H1 (cell line): ENCODE results near the gene OR14K1. TPM values are rescaled to one million over a fixed set of nuclear protein-coding genes. Genes with fewer than 3 reads are reported as not detected.

Source experiments
- CTCF ChIA-PET: fragments of 300-600 bp; sonication (Branson Sonifier 250); formaldehyde crosslinking; loops from one replicate; lab custom pipeline; 2021; ENCODE audit not compliant: partially characterized antibody; lab: Charles Lee
- POLR2A ChIA-PET: fragments of 300-600 bp; sonication (Branson Sonifier 250); formaldehyde crosslinking; loops from one replicate; lab custom pipeline; 2021; ENCODE audit warnings: inconsistent platforms; ENCODE audit not compliant: partially characterized antibody; lab: Charles Lee
- DNase-seq, 2 experiments: peaks; one replicate each; pipeline versions ENCODE4 v3.0.0 to v3.0.0-alpha.2; 2010 to 2022; ENCODE audit warnings: low spot score in 2 of 2, low read depth in 1 of 2, mixed read lengths in 1 of 2
- FAIRE-seq: peaks from 2 replicates; lab custom pipeline; 2011; peaks lifted over from hg19 to GRCh38; lab: Jason Lieb, UNC
- H2AFZ ChIP-seq: 2 replicates; pipeline ENCODE4 v1.8.1; 2012; ENCODE audit warnings: low read length, inconsistent platforms
- H2AK5ac ChIP-seq: 2 replicates; pipeline ENCODE4 v1.6.1; 2013; ENCODE audit warnings: low read depth, low read length
- H2BK120ac ChIP-seq: replicated peaks from 2 replicates; pipeline ENCODE3; 2013; ENCODE audit warnings: low read depth, low read length, inconsistent platforms
- H2BK12ac ChIP-seq: 2 replicates; pipeline ENCODE4 v1.6.1; 2013; ENCODE audit warnings: low read depth, low read length
- H2BK15ac ChIP-seq: 2 replicates; pipeline ENCODE4 v1.6.1; 2013; ENCODE audit warnings: low read length
- H2BK20ac ChIP-seq: 2 replicates; pipeline ENCODE4 v1.6.1; 2013; ENCODE audit warnings: low read length
- H2BK5ac ChIP-seq: 2 replicates; pipeline ENCODE4 v1.6.1; 2013; ENCODE audit warnings: low read depth, low read length
- H3K14ac ChIP-seq: 2 replicates; pipeline ENCODE4 v1.6.1; 2013; ENCODE audit warnings: inconsistent platforms; ENCODE audit not compliant: insufficient read length
- H3K18ac ChIP-seq: 2 replicates; pipeline ENCODE4 v1.6.1; 2013; ENCODE audit warnings: low read length; ENCODE audit errors: extremely low read depth
- H3K23ac ChIP-seq: 2 replicates; pipeline ENCODE4 v1.6.1; 2013; ENCODE audit warnings: inconsistent platforms; ENCODE audit not compliant: insufficient read length
- H3K23me2 ChIP-seq: 2 replicates; pipeline ENCODE4 v1.6.1; 2013; ENCODE audit warnings: low read depth, low read length
- H3K27ac ChIP-seq: 2 replicates; pipeline ENCODE4 v1.6.1; 2011; ENCODE audit warnings: low read depth, low read length, inconsistent platforms
- H3K27me3 ChIP-seq, 4 experiments: replicated peaks in 1 of 4; 1 replicate in 1 of 4; 2 replicates in 3 of 4; pipeline versions ENCODE4 v1.6.1 to v1.8.1; 2011 to 2013; ENCODE audit warnings: low read length in 3 of 4, mild to moderate bottlenecking in 3 of 4, inconsistent platforms in 2 of 4, mixed read lengths in 2 of 4, moderate library complexity in 1 of 4; ENCODE audit not compliant: control insufficient read depth in 3 of 4, insufficient read depth in 3 of 4; ENCODE audit errors: extremely low read depth in 1 of 4
- H3K36me3 ChIP-seq, 4 experiments: 2 replicates each; pipeline versions ENCODE4 v1.6.1 to v1.8.1; 2011 to 2013; ENCODE audit warnings: mild to moderate bottlenecking in 4 of 4, low read length in 3 of 4, moderate library complexity in 2 of 4, control low read depth in 1 of 4, inconsistent platforms in 1 of 4; ENCODE audit not compliant: insufficient read depth in 4 of 4, control insufficient read depth in 2 of 4
- H3K4ac ChIP-seq: replicated peaks from 2 replicates; pipeline ENCODE3; 2013; ENCODE audit warnings: low read length, low read depth, mixed read lengths, inconsistent platforms; ENCODE audit not compliant: insufficient read length
- H3K4me1 ChIP-seq, 4 experiments: replicated peaks in 1 of 4; 1 replicate in 1 of 4; 2 replicates in 3 of 4; pipeline versions ENCODE4 v1.6.1 to v1.8.1; 2011 to 2013; ENCODE audit warnings: low read length in 3 of 4, inconsistent platforms in 2 of 4, mixed read lengths in 1 of 4; ENCODE audit not compliant: insufficient read depth in 4 of 4, control insufficient read depth in 3 of 4
- H3K4me2 ChIP-seq, 2 experiments: 2 replicates each; pipeline versions ENCODE4 v1.6.1 to v1.8.1; 2011 to 2013; ENCODE audit warnings: low read depth in 2 of 2, low read length in 2 of 2, control low read depth in 1 of 2, inconsistent platforms in 1 of 2, mild to moderate bottlenecking in 1 of 2; ENCODE audit not compliant: insufficient read depth in 1 of 2
- H3K4me3 ChIP-seq, 4 experiments: fragments of 200-600, 300-600 bp in 1 of 4; sonication (generic), shearing (Covaris generic), sonication (Bioruptor Twin) in 1 of 4; 2 replicates each; pipeline versions ENCODE4 v1.5.1 to v1.8.1; 2011 to 2016; ENCODE audit warnings: low read length in 4 of 4, low read depth in 3 of 4, control low read depth in 2 of 4, inconsistent platforms in 2 of 4, mild to moderate bottlenecking in 2 of 4, mixed read lengths in 1 of 4, moderate library complexity in 1 of 4; ENCODE audit not compliant: insufficient read depth in 2 of 4; ENCODE audit errors: extremely low read depth in 1 of 4
- H3K56ac ChIP-seq: replicated peaks from 2 replicates; pipeline ENCODE3; 2013; ENCODE audit warnings: low read depth, mild to moderate bottlenecking, mixed read lengths, low read length, inconsistent platforms; ENCODE audit not compliant: insufficient read length
- H3K79me1 ChIP-seq: 2 replicates; pipeline ENCODE4 v1.6.1; 2013; ENCODE audit warnings: low read depth, low read length, control low read depth
- H3K79me2 ChIP-seq, 2 experiments: 2 replicates each; pipeline versions ENCODE4 v1.6.1 to v1.8.1; 2012 to 2013; ENCODE audit warnings: low read length in 2 of 2, mild to moderate bottlenecking in 2 of 2, inconsistent platforms in 1 of 2; ENCODE audit not compliant: insufficient read depth in 2 of 2, control insufficient read depth in 1 of 2
- H3K9ac ChIP-seq, 4 experiments: replicated peaks in 1 of 4; 1 replicate in 1 of 4; 2 replicates in 3 of 4; pipeline versions ENCODE4 v1.6.1 to v1.8.1; 2011 to 2013; ENCODE audit warnings: low read depth in 3 of 4, low read length in 3 of 4, control low read depth in 2 of 4, mild to moderate bottlenecking in 2 of 4, moderate library complexity in 2 of 4, inconsistent platforms in 1 of 4; ENCODE audit errors: extremely low read depth in 1 of 4
- H3K9me3 ChIP-seq, 2 experiments: 2 replicates each; pipeline versions ENCODE4 v1.6.1 to v1.8.1; 2012 to 2013; ENCODE audit warnings: mild to moderate bottlenecking in 2 of 2, moderate library complexity in 2 of 2, control low read depth in 1 of 2, inconsistent platforms in 1 of 2, low read depth in 1 of 2, low read length in 1 of 2, mixed read lengths in 1 of 2; ENCODE audit not compliant: insufficient read depth in 2 of 2
- H4K20me1 ChIP-seq, 2 experiments: replicated peaks in 1 of 2; 2 replicates each; pipeline versions ENCODE3 to v1.8.1; 2011 to 2013; ENCODE audit warnings: inconsistent platforms in 2 of 2, low read length in 2 of 2, mild to moderate bottlenecking in 1 of 2; ENCODE audit not compliant: insufficient read depth in 2 of 2, control insufficient read depth in 1 of 2
- H4K5ac ChIP-seq: 2 replicates; pipeline ENCODE4 v1.6.1; 2013; ENCODE audit warnings: low read length, low read depth, mixed read lengths, inconsistent platforms; ENCODE audit not compliant: insufficient read length
- H4K8ac ChIP-seq: 2 replicates; pipeline ENCODE4 v1.8.0; 2013; ENCODE audit warnings: mild to moderate bottlenecking, moderate library complexity, low read length, inconsistent platforms; ENCODE audit not compliant: insufficient read depth; ENCODE audit errors: extremely low read depth
- H4K91ac ChIP-seq: replicated peaks from 2 replicates; pipeline ENCODE3; 2013; ENCODE audit warnings: low read length, mixed read lengths, inconsistent platforms; ENCODE audit not compliant: insufficient read length
- CBX5 ChIP-seq: fragments of 300-800, 300-1000 bp; sonication (generic); IDR thresholded peaks from 2 replicates; pipeline ENCODE4 v1.7.1; 2016; ENCODE audit warnings: antibody characterized with exemption, low read length, low read depth
- EZH2 ChIP-seq: fragments of 200-600 bp; sonication (generic); IDR thresholded peaks from 2 replicates; pipeline ENCODE4 v1.7.1; 2012; ENCODE audit warnings: low read depth, mild to moderate bottlenecking, moderate library complexity, low read length, inconsistent platforms; ENCODE audit not compliant: severe bottlenecking
- GTF2F1 ChIP-seq: IDR thresholded peaks from 2 replicates; pipeline ENCODE4 v1.6.1; 2012; ENCODE audit warnings: low read depth, low read length, improper control_type of control experiment, borderline replicate concordance
- HDAC2 ChIP-seq, 2 experiments: fragments of 300-600 bp in 1 of 2; sonication (generic) in 1 of 2; IDR thresholded peaks; 2 replicates each; pipeline ENCODE4 v1.6.1; 2011 to 2012; ENCODE audit warnings: low read depth in 2 of 2, low read length in 2 of 2, mild to moderate bottlenecking in 2 of 2, moderate library complexity in 2 of 2, borderline replicate concordance in 1 of 2, inconsistent platforms in 1 of 2
- KDM4A ChIP-seq: IDR thresholded peaks from one replicate; pipeline ENCODE4 v1.7.1; 2012; ENCODE audit warnings: low read depth, mild to moderate bottlenecking, moderate library complexity, low read length, inconsistent platforms; ENCODE audit not compliant: severe bottlenecking
- POLR2A ChIP-seq, 2 experiments: IDR thresholded peaks; 1 replicate in 1 of 2; 2 replicates in 1 of 2; pipeline ENCODE4 v1.6.1; 2011; ENCODE audit warnings: low read depth in 2 of 2, low read length in 2 of 2, mild to moderate bottlenecking in 2 of 2; ENCODE audit errors: control extremely low read depth in 1 of 2
- RNF2 ChIP-seq: fragments of 200-900, 300-1000 bp; sonication (generic); IDR thresholded peaks from 2 replicates; pipeline ENCODE4 v1.7.1; 2016; ENCODE audit warnings: borderline replicate concordance, low read depth, mild to moderate bottlenecking, antibody characterized with exemption, low read length; ENCODE audit not compliant: poor library complexity, severe bottlenecking; ENCODE audit errors: missing control alignments
- WGBS, 2 experiments: shearing (Covaris generic) in 1 of 2; methylation state at CpG; one replicate each; pipeline versions ENCODE4 v1.1.6 to v1.1.7; 2013 to 2015; ENCODE audit warnings: low lambda C conversion rate in 2 of 2, mixed read lengths in 2 of 2, inconsistent platforms in 1 of 2, low coverage in 1 of 2, missing lambda C conversion rate in 1 of 2; ENCODE audit not compliant: insufficient replicate concordance in 2 of 2, insufficient coverage in 1 of 2, insufficient read length in 1 of 2; ENCODE audit errors: extremely low coverage in 1 of 2, missing lambda C conversion rate in 1 of 2; 5-methylcytosine and 5-hydroxymethylcytosine counted together
- polyA plus RNA-seq, 7 experiments: library from polyadenylated mRNA; depleted of rRNA in 3 of 7; stranded (reverse) in 5 of 7; unstranded in 2 of 7; fragments of >200 nt in 5 of 7; fragments of 200-250 nt in 2 of 7; gene quantifications; 1 replicate in 5 of 7; 2 replicates in 1 of 7; 4 replicates in 1 of 7; pipeline versions ENCODE4 v1.2.1 to v1.2.3, GENCODE V29; 2011 to 2013; ENCODE audit warnings: missing spikeins in 2 of 7, mixed read lengths in 2 of 7
- total RNA-seq: library from RNA; stranded (reverse); fragmentation: NEBNext Ultra II Directional; extraction: Animal tissue kit (Norgen Biotek cat#: 25700); gene quantifications from 2 replicates; pipeline ENCODE4 v1.2.1, GENCODE V29; 2021

The OR14K1 gene
- total and polyA plus RNA-seq, 2 of the 8 experiments (the other 6 are each of a cell fraction or from before 2014, with no cell fraction given) = not detected

GRCh38 chr1:247740721-247741120, 2.3 kb downstream of the OR14K1 start:
- Histone ChIP-seq H2BK12ac (no peak overlapping the region), H4K20me1 (no peaks in the 10 kb centered on the region), H3K79me1 (no peaks in the 10 kb centered on the region), H3K79me2 (no peaks in the 10 kb centered on the region), H3K23me2 (no peaks in the 10 kb centered on the region), H4K5ac (no peak overlapping the region), H2BK120ac (no peak overlapping the region), H3K36me3 (no peaks in the 10 kb centered on the region), H3K9me3 (peaks cover 58 to 64% of the 10 kb centered on the region in 2 experiments), H3K23ac (no peak overlapping the region), H3K56ac (no peak overlapping the region), H2AK5ac (no peak overlapping the region), H2BK15ac (no peak overlapping the region), H2BK20ac (no peak overlapping the region), H3K27ac (no peak overlapping the region), H3K14ac (no peak overlapping the region), H3K4me3 (no peak overlapping the region), H3K27me3 (no peaks in the 10 kb centered on the region), H3K4ac (no peak overlapping the region), H3K4me1 (no peaks in the 10 kb centered on the region), H2AFZ (no peak overlapping the region), H2BK5ac (no peak overlapping the region), H4K91ac (no peak overlapping the region), H3K18ac (no peak overlapping the region), H3K4me2 (no peak overlapping the region), H3K9ac (no peak overlapping the region), H4K8ac (no peak overlapping the region)
- FAIRE-seq (no peak), DNase-seq (no peak)
- TF ChIP-seq GTF2F1 (no peak), KDM4A (no peak), RNF2 (no peak), HDAC2 (IDR thresholded peaks at IDR 0.05; ENCODE audit: borderline replicate concordance in 1 of 2, low read depth in 2 of 2, low read length in 2 of 2) (no peak), CBX5 (no peak), EZH2 (no peak), POLR2A (IDR thresholded peaks at IDR 0.05; ENCODE audit: control extremely low read depth in 1 of 2, low read depth in 2 of 2, low read length in 2 of 2) (no peak)
- CTCF ChIA-PET = no interaction called here
- POLR2A ChIA-PET = no interaction called here
- 80% methylated on average over 2 of the region's 2 CpGs; no CpG with 5 or more reads in 1 of the 2 experiments for WGBS, 2 experiments
